Activated naive CD8-positive, alpha-beta T cell treated with anti-CD3 and anti-CD28 coated beads for 36 hours (primary cell): Measurements from ENCODE around the gene SLC4A4. TPM values are rescaled to one million over a fixed set of nuclear protein-coding genes. Genes with fewer than 3 reads are reported as not detected.

Source experiments
- DNase-seq: peaks from one replicate; pipeline ENCODE4 v3.0.0; 2021
- H3K27ac Mint-ChIP-seq: one replicate; pipeline ENCODE4 v1.8.0; 2022; ENCODE audit warnings: mild to moderate bottlenecking, moderate library complexity, mixed read lengths
- H3K27me3 Mint-ChIP-seq: one replicate; pipeline ENCODE4 v1.8.0; 2022; ENCODE audit warnings: mild to moderate bottlenecking, mixed read lengths
- H3K36me3 Mint-ChIP-seq: one replicate; pipeline ENCODE4 v1.8.0; 2021; ENCODE audit warnings: mild to moderate bottlenecking, mixed read lengths
- H3K4me1 Mint-ChIP-seq: one replicate; pipeline ENCODE4 v1.8.0; 2021; ENCODE audit warnings: mixed read lengths
- H3K4me3 Mint-ChIP-seq: one replicate; pipeline ENCODE4 v1.8.0; 2022; ENCODE audit warnings: mild to moderate bottlenecking, moderate library complexity, mixed read lengths
- H3K9me3 Mint-ChIP-seq: one replicate; pipeline ENCODE4 v1.8.0; 2022; ENCODE audit warnings: mixed read lengths
- total RNA-seq, 2 experiments: library from RNA; stranded (reverse); gene quantifications; one replicate each; pipeline ENCODE4 v1.2.3, GENCODE V29; 2021

The SLC4A4 gene
- total RNA-seq, 2 experiments from 2014 or later = 0.06 TPM

DNA sequence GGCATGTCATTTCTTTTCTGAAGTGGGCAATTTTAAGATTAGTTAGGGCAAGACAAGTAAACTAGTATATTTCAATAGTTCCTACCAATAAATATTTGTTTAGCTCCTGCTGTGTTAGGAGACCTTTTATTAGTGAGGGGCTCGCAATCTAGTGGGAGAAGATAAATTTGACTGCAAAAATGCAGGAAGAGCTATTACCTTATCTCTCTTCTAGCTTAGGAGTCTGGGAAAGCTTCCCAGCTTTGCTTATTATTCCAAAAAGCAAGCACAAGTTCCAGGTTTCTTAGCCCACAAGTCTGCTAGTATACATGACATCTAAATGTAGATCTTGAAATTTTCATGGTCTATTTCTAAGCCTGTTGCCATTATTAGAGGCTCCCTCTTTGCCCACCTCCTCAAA is 254.0 kb downstream of the SLC4A4 start:
- no peaks in the 10 kb centered on the region for H3K4me1 Mint-ChIP-seq
- H3K27me3 Mint-ChIP-seq = peaks cover 11% of the 10 kb centered on the region
- peaks cover 8% of the 10 kb centered on the region for H3K9me3 Mint-ChIP-seq
- no peak overlapping the region for H3K4me3 Mint-ChIP-seq
- DNase-seq = no peak
- no peaks in the 10 kb centered on the region for H3K36me3 Mint-ChIP-seq
- no peak overlapping the region for H3K27ac Mint-ChIP-seq

GRCh38 chr4:71593311-71593710 is 254.5 kb downstream of the SLC4A4 start:
- Mint-ChIP-seq H3K4me1 (no peaks in the 10 kb centered on the region), H3K4me3 (no peak overlapping the region), H3K9me3 (peaks cover 8% of the 10 kb centered on the region), H3K36me3 (no peaks in the 10 kb centered on the region), H3K27ac (no peak overlapping the region), H3K27me3 (peaks cover 11% of the 10 kb centered on the region)
- no peak for DNase-seq

DNA sequence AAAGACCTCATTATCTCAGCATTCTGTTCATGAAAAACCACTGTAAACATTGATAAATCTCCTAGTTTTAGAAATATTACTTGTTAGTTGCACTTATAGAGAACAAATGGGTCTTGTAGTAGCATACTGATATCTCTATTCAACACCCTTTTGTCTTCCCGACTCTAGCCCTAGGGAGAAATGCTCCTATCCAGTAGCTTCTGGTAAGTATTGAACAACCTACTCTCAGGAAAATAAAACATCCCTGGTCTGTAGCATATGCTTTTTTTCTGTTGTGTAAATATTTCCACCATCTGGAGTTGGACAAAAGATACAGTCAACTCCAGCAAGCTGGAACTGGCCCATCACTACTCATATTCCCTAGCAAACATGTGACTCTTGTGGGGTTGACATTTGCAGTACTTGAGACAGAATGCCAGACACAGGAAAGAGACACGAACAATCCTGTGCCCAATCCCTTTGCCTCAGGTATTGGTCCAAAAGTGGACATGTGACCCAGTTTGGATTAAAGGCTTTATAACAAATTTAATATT is 256.8 kb downstream of the SLC4A4 start:
- Mint-ChIP-seq H3K4me1 (no peaks in the 10 kb centered on the region), H3K27ac (no peak overlapping the region), H3K4me3 (no peak overlapping the region), H3K9me3 (no peaks in the 10 kb centered on the region), H3K27me3 (peaks cover 7% of the 10 kb centered on the region), H3K36me3 (no peaks in the 10 kb centered on the region)
- no peak for DNase-seq

DNA sequence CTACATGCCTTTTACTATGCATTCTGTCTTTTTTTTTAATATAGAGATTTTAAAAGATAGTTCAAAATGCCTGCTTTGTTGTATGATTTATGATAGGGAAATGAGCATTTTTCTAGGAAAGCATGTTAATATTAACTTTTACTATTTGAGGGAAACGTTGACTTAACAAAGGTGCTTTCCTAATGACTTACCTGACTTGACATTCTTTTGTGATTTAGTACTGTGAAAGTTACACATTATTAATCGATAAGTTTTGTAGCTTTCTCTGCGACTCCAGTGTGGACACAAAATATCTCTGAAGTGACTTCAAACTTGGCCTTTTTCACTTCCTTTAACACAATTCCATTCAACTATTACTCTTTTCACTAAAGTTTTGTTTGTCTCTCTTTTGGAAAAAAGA is 260.8 kb downstream of the SLC4A4 start:
- Mint-ChIP-seq H3K4me1 (no peaks in the 10 kb centered on the region), H3K36me3 (no peaks in the 10 kb centered on the region), H3K27me3 (peaks cover 7% of the 10 kb centered on the region), H3K9me3 (no peaks in the 10 kb centered on the region), H3K27ac (no peak overlapping the region), H3K4me3 (no peak overlapping the region)
- no peak for DNase-seq

GRCh38 chr4:71602289-71602900 is 263.6 kb downstream of the SLC4A4 start:
- DNase-seq = no peak
- Mint-ChIP-seq H3K27me3 (peaks cover 5% of the 10 kb centered on the region), H3K9me3 (no peaks in the 10 kb centered on the region), H3K4me3 (no peak overlapping the region), H3K27ac (no peak overlapping the region), H3K36me3 (no peaks in the 10 kb centered on the region), H3K4me1 (no peaks in the 10 kb centered on the region)

DNA sequence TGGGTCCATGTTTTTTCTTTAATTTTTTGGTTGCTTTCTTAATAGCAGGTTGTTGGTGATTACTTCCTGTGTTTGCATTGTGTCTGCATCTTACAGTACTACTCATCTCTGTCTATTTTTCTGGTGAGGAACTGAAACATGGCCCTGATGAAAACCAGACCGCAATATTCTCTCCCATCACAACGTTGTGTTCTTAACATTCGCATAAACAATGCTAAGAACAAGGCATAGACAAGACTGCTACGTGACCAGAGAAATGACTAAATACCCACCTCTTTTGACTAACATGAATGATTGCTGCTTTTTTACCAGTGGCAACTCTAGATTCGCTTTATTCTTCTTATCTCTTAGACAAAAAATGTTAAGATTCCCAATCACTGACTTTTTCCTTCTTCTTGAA is 266.0 kb downstream of the SLC4A4 start:
- H3K36me3 Mint-ChIP-seq = no peaks in the 10 kb centered on the region
- no peak overlapping the region for H3K27ac Mint-ChIP-seq
- peaks cover 7% of the 10 kb centered on the region for H3K27me3 Mint-ChIP-seq
- no peak for DNase-seq
- H3K4me1 Mint-ChIP-seq = no peaks in the 10 kb centered on the region
- no peak overlapping the region for H3K4me3 Mint-ChIP-seq
- no peaks in the 10 kb centered on the region for H3K9me3 Mint-ChIP-seq

DNA sequence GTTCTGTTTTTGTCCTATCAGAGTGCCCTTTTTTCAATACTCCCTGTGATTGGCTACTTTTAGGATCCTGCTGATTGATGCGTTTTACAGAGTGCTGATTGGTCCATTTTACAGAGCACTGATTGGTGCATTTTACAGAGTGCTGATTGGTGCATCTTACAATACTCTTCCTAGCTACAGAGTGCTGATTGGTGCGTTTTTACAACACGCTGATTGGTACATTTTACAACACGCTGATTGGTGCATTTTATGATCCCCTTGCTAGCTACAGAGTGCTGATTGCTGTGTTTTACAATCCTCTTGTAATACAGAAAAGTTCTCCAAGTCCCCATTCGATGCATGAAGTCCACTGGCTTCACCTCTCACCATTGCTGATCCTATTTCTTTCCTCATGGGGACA is 268.3 kb downstream of the SLC4A4 start:
- DNase-seq = no peak
- H3K4me1 Mint-ChIP-seq = no peaks in the 10 kb centered on the region
- H3K4me3 Mint-ChIP-seq = no peak overlapping the region
- peaks cover 12% of the 10 kb centered on the region for H3K27me3 Mint-ChIP-seq
- H3K27ac Mint-ChIP-seq = no peak overlapping the region
- no peaks in the 10 kb centered on the region for H3K9me3 Mint-ChIP-seq
- no peaks in the 10 kb centered on the region for H3K36me3 Mint-ChIP-seq

DNA sequence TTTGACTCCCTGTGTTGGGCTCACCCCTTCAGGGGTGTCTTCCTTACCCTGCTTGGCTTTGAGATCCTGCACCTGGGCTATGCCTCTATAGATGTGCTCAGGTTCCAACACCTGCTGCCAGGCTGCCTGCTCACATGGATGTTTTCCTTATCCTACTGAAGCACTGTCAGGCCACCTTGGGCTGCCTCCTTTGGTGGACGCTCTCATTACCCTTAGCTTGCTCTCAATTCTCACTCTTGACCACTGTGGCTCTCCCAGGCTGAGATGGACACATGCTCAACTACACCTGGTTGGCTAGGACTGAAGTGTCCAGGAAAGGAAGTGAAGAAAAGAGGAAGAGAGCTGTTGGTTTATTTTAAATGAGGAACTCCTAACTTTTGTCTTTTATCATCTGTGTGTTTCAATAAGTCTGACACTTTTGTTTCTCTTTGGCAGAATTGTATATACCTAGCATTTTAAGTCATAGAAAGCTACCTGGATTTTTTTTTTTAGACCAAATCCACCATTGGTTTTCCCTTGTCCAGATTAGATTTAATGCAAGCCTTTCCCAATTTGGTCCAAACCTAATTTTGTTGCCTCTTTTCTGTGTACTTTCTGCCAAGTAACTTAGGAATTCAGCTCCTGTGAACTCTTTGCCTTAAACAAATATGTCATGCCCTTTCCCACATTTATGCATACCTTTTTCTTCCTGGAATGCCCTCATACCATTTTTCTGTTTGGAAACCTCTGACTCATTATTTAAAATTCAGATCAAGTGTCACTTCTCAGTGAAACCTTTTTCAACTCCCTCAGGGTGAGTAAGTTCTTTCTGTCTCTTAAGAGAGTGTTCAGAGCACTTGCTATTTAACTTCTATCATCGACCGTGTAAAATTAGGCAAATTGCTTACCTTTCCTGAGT is 269.2 kb downstream of the SLC4A4 start:
- no peak for DNase-seq
- Mint-ChIP-seq H3K4me3 (no peak overlapping the region), H3K27me3 (peaks cover 15% of the 10 kb centered on the region), H3K27ac (no peak overlapping the region), H3K4me1 (no peaks in the 10 kb centered on the region), H3K9me3 (no peaks in the 10 kb centered on the region), H3K36me3 (no peaks in the 10 kb centered on the region)

- no peak overlapping the region for H3K4me3 Mint-ChIP-seq
- no peaks in the 10 kb centered on the region for H3K9me3 Mint-ChIP-seq
- DNase-seq = no peak
- H3K4me1 Mint-ChIP-seq = no peaks in the 10 kb centered on the region
- H3K27me3 Mint-ChIP-seq = peaks cover 15% of the 10 kb centered on the region
- H3K36me3 Mint-ChIP-seq = no peaks in the 10 kb centered on the region
- H3K27ac Mint-ChIP-seq = no peak overlapping the region
Observed at GRCh38 chr4:71608678-71609071, 269.9 kb downstream of the SLC4A4 start.

GRCh38 chr4:71609167-71609566 is 270.3 kb downstream of the SLC4A4 start:
- Mint-ChIP-seq H3K4me3 (no peak overlapping the region), H3K9me3 (no peaks in the 10 kb centered on the region), H3K27ac (no peak overlapping the region), H3K4me1 (no peaks in the 10 kb centered on the region), H3K36me3 (no peaks in the 10 kb centered on the region), H3K27me3 (peaks cover 15% of the 10 kb centered on the region)
- no peak for DNase-seq

DNA sequence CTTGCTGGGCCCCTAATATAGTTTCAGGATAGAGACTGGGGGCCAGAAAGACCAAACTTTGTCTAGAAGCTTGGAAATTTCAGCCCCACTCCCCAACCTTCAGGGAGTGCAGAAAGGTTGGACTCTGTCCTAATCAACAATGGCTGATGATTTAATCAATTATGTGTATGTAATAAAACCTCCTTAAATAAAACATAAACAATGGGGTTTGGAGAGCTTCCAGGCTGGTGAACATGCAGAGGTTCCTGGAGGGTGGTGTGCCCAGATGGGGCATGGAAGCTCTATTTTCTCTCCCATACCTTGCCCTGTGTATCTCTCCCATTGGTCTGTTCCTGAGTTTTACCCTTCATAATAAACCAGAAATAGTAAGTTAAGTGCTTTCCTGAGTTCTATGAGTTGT is 270.8 kb downstream of the SLC4A4 start:
- Mint-ChIP-seq H3K4me3 (no peak overlapping the region), H3K9me3 (no peaks in the 10 kb centered on the region), H3K27me3 (peaks cover 15% of the 10 kb centered on the region), H3K36me3 (no peaks in the 10 kb centered on the region), H3K27ac (no peak overlapping the region), H3K4me1 (no peaks in the 10 kb centered on the region)
- DNase-seq = no peak

- no peak overlapping the region for H3K4me3 Mint-ChIP-seq
- no peaks in the 10 kb centered on the region for H3K4me1 Mint-ChIP-seq
- no peak for DNase-seq
Observed at GRCh38 chr4:71614621-71615020, 275.8 kb downstream of the SLC4A4 start.

DNA sequence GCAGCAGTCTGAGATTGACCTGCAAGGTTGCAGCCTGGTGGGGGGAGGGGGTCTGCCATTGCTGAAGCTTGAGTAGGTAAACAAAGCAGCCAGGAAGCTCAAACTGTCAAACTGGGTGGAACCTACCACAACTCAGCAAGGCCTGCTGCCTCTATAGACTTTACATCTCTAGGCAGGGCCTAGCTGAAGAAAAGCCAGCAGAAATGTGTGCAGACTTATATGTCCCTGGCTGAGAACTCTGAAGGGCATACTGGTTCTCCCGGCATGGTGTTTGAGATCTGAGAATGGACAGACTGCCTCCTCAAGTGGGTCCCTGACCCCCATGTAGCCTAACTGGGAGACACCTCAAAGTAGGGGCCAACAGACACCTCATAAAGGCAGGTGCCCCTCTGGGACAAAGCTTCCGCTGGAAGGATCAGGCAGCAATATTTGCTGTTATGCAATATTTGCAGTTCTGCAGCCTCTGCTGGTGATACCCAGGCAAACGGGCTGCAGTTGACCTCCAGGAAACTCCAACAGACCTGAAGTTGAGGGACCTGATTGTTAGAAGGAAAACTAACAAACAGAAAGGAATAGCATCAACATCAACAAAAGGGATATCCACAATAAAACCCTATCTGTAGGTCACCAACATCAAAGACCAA is 277.5 kb downstream of the SLC4A4 start:
- Mint-ChIP-seq H3K4me3 (no peak overlapping the region), H3K27ac (no peak overlapping the region), H3K4me1 (no peaks in the 10 kb centered on the region), H3K36me3 (peaks cover 2% of the 10 kb centered on the region), H3K9me3 (peaks cover 13% of the 10 kb centered on the region), H3K27me3 (peaks cover 3% of the 10 kb centered on the region)
- no peak for DNase-seq

More at GRCh38 chr4:71614621-71615020, 275.8 kb downstream of the SLC4A4 start:
- Mint-ChIP-seq H3K36me3 (no peaks in the 10 kb centered on the region), H3K27me3 (peaks cover 8% of the 10 kb centered on the region), H3K9me3 (peaks cover 5% of the 10 kb centered on the region), H3K27ac (no peak overlapping the region)
